HG03565 (cell line): ENCODE results near the gene WFDC10B.
"Not testable (repeated sequence)": the region's sequence is repeated elsewhere in the genome, so short reads cannot be mapped to it uniquely, and the experiment has no call there.

ENCODE experiments used
- ATAC-seq: cut with Tn5 transposase; IDR thresholded peaks from one replicate; pipeline ENCODE4 v1.9.1; 2021; ENCODE audit warnings: mild to moderate bottlenecking, moderate library complexity; ENCODE audit not compliant: unreplicated experiment

Gene WFDC10B

DNA sequence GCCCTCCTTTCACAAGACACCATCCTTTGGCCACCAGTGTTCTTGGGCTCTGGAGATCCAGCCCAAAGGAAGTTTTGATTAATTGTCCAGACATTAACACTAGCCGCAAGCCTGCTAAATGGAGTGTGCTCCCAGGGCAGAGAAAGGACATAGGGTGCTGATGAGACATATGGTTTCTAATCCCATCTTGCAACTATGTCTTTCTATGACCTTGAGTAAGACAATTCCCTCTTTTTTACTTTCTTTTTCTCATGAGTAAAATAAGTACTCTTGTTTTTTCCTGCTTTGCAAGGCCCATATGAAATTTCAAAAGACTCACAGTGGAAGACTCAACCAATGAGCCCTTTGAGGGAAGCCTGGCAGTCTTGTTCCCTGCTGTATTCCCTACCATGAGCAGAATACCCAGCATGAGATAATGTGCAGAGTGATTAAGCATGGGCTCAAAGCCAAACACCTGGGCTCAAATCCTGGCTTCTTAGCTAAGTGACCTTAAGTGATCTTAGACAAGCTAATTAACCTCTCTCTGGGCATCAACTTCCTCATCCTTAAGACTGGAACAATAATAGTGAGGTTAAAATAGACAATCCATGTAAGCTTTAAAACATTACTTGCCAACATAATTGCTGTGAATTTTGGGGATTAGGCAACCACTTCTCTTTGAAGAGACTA, at the start of gene WFDC10B:
TSS of gene WFDC10B (minus strand) at position 51 of the 669 bp plus-strand sequence. CDS start 19,027 bp downstream, outside the sequence.
- ATAC-seq = no peak

DNA sequence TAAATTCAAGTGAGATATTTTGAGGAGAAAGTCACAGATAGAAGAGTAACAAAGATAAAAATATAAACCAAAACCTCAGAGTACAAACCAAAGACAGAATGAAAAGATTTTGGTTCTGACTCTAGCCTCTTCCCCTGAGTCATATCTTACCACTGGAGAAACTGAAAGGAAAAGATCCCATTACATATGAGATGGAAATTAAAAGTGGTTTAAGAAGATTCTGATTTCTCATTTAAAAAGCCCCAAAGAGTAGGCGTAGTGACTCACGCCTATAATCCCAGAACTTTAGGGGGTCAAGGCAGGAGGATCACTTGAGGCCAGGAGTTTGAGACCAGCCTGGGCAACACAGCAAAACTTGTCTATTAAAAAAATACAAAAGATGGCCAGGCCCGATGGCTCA, 47.9 kb upstream of the WFDC10B start:
- no peak for ATAC-seq

GRCh38 chr20:45751721-45752120, 46.9 kb upstream of the WFDC10B start:
- no peak for ATAC-seq

DNA sequence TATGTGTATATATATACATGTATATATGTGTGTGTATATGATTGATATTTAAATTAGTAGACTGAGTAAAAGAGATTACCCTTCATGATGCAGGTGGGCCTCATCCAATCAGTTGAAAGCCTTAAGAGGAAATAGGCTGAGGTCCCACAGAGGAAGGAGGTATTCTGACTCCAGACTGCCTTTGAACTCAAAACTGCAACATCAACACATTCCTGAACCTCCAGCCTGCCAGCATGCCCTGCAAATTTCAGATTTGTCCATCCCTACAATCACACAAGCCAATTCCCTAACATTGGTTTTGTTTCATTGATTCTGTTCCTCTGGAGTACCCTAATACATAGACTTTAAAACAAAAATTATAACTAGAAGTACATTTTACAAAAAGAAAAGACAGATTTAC, 40.2 kb upstream of the WFDC10B start:
- no peak for ATAC-seq

DNA sequence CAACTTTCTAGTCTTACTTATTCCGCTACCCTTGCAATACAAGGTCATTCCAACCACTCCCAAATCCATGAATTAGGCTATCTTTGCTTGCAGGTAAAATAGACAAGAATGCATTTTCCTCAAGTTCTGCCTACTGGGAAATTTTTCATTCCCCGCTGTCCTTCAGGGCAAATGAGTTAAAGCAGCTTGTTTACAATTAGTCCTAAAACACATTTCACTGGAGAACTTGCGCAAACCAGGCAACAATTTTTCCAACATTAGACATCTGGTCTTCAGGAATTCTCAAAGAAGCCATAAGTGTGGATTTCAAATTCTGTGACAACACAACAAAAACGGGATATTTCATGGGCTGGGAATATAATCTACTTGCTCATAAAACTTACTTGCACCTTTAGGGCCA, 37.8 kb upstream of the WFDC10B start:
- no peak for ATAC-seq

DNA sequence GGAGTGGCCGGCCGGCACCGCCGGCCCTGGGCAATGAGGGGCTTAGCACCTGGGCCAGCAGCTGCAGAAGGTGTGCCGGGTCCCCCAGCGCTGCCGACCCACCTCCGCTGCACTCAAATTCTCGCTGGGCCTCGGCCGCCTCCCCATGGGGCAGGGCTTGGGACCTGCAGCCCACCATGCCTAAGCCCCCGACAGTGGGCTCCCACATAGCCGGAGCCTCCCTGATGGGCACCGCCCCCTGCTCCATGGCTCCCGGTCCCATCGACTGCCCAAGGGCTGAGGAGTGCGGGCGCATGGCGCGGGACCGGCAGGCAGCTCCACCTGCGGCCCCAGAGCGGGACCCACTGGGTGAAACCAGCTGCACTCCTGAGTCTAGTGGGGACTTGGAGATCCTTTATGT, 31.2 kb upstream of the WFDC10B start:
- ATAC-seq = no peak

GRCh38 chr20:45735552-45735951, 30.7 kb upstream of the WFDC10B start:
- no peak for ATAC-seq

GRCh38 chr20:45732199-45732598, 27.4 kb upstream of the WFDC10B start:
- ATAC-seq = no peak

GRCh38 chr20:45727044-45727443, 22.2 kb upstream of the WFDC10B start:
- ATAC-seq = no peak

DNA sequence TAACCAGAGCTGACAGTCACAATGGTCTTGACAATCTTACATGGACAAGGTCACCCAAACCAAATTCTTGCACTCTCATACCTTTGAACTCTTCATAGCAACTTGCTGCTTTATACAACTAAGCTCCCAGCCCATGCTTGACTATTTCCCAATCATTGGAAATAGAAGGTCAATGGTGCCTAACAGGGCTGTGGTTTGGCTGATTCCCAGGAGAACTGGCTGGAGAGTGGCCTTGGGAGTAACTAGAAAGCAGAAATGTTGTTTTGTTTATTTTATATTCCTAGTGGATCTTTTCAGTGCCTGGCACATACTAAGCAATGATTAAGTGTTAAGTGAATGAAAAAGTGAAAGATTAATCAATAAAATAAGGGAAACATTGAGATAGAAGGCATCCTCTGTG, 20.3 kb upstream of the WFDC10B start:
- ATAC-seq = no peak

GRCh38 chr20:45722047-45722446, 17.2 kb upstream of the WFDC10B start, which contains the start of gene SPINT4:
Gene SPINT4 (plus strand): TSS chr20:45722347. CDS start chr20:45722368, 21 bp downstream.
- no peak for ATAC-seq

DNA sequence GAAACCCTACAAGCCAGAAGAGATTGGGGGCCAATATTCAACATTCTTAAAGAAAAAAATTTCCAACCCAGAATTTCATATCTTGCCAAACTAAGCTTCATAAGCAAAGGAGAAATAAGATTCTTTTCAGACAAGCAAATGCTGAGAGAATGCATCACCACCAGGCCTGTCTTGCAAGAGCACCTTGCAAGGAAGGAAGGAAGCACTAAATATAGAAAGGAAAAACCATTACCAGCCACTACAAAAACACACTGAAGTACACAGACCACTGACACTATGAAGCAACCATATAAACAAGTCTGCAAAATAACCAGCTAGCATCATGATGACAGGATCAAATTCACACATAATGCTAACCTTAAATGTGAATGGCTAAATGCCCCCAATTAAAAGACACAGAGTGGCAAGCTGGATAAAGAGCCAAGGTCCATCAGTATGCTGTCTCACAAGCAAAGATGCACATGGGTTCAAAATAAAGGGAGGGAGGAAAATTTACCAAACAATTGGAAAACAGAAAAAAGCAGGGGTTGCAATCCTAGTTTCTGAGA, 11.4 kb upstream of the WFDC10B start:
- ATAC-seq = not testable (repeated sequence)

DNA sequence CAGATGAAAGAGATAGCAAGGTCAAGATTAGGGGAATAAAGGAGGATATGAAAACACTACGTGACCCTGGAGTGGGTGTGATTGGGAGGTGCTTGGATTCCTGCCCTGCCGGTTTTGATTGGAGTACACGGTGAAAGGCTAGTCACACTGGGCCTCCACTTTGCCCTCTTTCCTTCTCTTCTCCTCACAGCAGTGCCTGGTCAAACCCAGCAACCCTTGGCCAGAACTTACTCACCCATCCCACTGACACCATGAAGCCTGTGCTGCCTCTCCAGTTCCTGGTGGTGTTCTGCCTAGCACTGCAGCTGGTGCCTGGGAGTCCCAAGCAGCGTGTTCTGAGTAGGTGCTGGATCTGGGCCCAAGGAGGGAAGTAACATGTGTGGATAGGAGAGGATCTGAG, 2.9 kb downstream of the WFDC10B start, which contains the start of gene WFDC13:
TSS of gene WFDC13 (plus strand) at position 166 of the 400 bp plus-strand sequence. CDS start at position 252, 86 bp downstream.
- ATAC-seq = no peak

DNA sequence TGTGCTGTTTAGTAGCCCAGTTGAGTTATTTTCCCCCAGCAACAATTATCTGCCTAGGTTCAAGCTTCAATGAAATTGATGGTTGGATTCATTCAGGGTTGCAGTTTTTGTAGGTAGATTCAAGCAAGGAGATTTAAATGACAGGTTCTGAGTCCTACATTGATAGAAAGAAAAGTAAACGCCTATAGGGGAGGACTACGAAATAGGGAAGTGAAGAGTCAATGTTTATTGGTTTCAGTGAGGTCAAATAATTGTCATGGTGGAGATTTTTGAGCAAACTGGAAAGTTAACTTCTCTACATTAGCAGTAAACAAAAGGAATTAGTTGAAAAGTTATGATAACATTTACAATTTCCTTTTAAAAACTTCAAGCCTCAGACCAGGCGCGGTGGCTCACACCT, 3.7 kb downstream of the WFDC10B start:
- no peak for ATAC-seq

DNA sequence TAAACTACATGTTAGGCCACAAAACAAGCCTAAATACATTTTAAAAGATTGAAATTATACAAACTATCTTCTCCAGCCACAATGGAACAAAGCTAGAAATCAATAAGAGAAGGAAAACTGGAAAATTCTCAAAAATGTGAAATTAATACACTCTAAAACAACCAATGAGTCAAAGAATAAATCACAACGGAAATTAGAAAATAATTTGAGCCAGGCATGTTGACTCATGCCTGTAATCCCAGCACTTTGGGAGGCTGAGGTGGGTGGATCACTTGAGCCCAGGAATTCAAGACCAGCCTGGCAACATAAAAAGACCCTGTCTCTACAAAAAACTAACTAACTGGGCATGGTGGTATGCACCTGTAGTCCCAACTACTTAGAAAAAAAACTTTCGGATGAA, 9.3 kb downstream of the WFDC10B start:
- no peak for ATAC-seq

DNA sequence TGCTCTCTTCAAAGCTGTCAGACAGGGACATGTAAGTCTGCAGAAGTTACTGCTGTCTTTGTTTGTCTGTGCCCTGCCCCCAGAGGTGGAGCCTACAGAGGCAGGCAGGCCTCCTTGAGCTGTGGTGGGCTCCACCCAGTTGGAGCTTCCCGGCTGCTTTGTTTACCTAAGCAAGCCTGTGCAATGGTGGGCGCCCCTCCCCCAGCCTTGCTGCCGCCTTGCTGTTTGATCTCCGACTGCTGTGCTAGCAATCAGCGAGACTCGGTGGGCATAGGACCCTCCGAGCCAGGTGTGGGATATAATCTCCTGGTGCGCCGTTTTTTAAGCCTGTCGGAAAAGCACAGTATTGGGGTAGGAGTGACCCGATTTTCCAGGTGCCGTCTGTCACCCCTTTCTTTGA, 11.5 kb downstream of the WFDC10B start:
- ATAC-seq = not testable (repeated sequence)

GRCh38 chr20:45685896-45686295, 18.9 kb downstream of the WFDC10B start:
- ATAC-seq = no peak

GRCh38 chr20:45679650-45680049, 25.2 kb downstream of the WFDC10B start:
- ATAC-seq = no peak

DNA sequence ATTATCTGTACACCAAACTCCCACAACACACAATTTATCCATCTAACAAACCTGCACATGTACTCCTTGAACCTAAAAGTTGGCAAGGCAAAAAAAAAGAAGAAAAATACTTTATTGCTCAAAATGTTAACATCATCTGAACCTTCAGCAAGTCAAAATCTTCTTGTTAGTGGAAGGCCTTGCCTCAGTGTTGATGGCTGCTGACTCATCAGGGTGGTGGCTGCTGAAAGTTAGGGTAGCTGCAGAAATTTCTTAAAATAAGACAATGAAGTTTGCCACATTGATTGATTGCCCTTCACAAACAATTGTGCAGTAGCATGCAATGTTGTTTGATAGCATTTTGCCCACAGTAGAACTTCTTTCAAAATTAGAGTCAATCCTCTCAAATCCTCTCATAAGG, 32.1 kb downstream of the WFDC10B start:
- no peak for ATAC-seq

DNA sequence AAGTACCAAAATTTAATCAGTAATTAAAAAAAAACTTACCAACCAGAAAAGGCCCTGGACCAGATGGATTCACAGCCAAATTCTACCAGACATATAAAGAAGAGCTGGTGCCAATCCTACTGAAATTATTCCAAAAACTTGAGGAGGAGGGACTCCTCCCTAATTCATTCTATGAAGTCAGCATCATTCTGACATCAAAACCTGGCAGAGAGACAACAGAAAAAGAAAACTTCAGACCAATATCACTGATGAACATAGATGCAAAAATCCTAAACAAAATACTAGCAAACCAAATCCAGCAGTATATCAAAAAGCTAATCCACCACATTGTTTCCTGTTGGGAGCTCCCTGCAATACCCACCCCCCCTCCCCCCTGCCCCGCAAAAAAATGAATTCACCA, 34.7 kb downstream of the WFDC10B start, which contains the start of gene WFDC11:
TSS of gene WFDC11 (minus strand) at position 101 of the 400 bp plus-strand sequence. CDS start 19,639 bp downstream, outside the sequence.
- no peak for ATAC-seq

- ATAC-seq = not testable (repeated sequence)
Observed at GRCh38 chr20:45657038-45657437, 47.8 kb downstream of the WFDC10B start.

DNA sequence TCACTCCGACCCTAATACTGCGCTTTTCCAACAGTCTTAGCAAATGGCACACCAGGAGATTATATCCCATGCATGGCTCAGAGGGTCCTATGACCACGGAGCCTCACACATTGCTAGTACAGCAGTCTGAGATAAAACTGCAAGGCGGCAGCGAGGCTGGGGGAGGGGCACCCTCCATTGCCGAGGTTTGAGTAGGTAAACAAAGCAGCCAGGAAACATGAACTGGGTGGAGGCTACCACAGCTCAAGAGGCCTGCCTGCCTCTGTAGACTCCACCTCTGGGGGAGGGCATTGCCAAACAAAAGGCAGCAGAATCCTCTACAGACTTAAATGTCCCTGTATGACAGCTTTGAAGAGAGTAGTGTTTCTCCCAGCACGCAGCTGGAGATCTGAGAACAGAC, 53.1 kb downstream of the WFDC10B start:
- not testable (repeated sequence) for ATAC-seq
